ENCODE results near the gene CATSPERZ. TPM values are rescaled to one million over a fixed set of nuclear protein-coding genes. Genes with fewer than 3 reads are reported as not detected.
A peak's percentile ranks its signal among the peaks of the same experiment; 100 is the strongest.

CATSPERZ gene
- total and polyA plus RNA-seq, 2 of the 13 experiments (the other 11 are each of a cell fraction or from before 2014, with no cell fraction given), result 0.22 to 0.48 TPM

DNA sequence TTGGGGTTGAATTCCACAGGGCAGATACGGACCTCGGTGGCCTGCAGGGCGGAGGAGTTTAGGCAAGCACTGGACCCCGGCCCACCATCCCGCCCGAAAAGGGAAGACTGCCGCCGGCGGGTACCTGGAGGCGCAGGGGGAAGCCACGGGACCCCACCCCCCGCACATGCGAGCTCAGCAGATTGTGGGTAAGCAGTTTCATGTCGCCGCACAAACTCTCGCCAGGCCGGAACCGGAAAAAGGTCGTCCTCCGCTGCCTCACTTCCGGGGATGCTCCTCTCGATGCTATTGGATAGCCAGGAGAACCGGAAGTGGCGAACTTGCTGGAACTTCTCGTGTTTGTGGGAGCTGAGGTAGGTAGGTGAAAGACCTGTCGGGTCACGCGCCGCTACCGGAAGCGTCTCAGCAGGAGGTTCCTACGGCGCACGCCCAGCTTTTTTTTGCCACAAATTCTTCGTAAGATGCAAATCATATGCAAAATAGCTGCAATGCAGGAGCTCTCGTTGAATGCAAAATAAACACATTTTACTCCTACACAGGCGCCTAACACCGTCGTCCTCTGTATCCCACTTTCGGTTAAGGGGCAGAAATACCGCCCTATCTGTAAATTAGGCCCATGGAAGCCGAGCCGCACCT lies 17.3 kb downstream of the CATSPERZ start, which contains the start of gene TRMT112 (continued):
- TF ChIP-seq, protein P1, sequence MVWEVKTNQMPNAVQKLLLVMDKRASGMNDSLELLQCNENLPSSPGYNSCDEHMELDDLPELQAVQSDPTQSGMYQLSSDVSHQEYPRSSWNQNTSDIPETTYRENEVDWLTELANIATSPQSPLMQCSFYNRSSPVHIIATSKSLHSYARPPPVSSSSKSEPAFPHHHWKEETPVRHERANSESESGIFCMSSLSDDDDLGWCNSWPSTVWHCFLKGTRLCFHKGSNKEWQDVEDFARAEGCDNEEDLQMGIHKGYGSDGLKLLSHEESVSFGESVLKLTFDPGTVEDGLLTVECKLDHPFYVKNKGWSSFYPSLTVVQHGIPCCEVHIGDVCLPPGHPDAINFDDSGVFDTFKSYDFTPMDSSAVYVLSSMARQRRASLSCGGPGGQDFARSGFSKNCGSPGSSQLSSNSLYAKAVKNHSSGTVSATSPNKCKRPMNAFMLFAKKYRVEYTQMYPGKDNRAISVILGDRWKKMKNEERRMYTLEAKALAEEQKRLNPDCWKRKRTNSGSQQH (CRISPR knock-in tag; IDR thresholded peaks at IDR 0.05; ENCODE audit: low read depth), result no peak; the same call in 1 of the 2 replicates
- no peak for TF ChIP-seq ZNF720 (CRISPR knock-in tag; IDR thresholded peaks at IDR 0.05)
- TF ChIP-seq ZFP1 (CRISPR knock-in tag; IDR thresholded peaks at IDR 0.05), result no peak
- TF ChIP-seq ZNF530 (CRISPR knock-in tag; IDR thresholded peaks at IDR 0.05; ENCODE audit: low read depth), result no peak
- TF ChIP-seq SALL1 (CRISPR knock-in tag; IDR thresholded peaks at IDR 0.05), result peak; percentile 52; the same call in 1 of the 2 replicates
- peak; percentile 95 for TF ChIP-seq GABPB1 (CRISPR knock-in tag; IDR thresholded peaks at IDR 0.05)
- TF ChIP-seq SETDB1 (CRISPR knock-in tag; IDR thresholded peaks at IDR 0.05; ENCODE audit: borderline replicate concordance), result no peak
- TF ChIP-seq ZNF296 (CRISPR knock-in tag; conservative IDR thresholded peaks at IDR 0.05), result no peak
- TF ChIP-seq, protein P2, sequence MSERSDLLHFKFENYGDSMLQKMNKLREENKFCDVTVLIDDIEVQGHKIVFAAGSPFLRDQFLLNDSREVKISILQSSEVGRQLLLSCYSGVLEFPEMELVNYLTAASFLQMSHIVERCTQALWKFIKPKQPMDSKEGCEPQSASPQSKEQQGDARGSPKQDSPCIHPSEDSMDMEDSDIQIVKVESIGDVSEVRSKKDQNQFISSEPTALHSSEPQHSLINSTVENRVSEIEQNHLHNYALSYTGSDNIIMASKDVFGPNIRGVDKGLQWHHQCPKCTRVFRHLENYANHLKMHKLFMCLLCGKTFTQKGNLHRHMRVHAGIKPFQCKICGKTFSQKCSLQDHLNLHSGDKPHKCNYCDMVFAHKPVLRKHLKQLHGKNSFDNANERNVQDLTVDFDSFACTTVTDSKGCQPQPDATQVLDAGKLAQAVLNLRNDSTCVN (CRISPR knock-in tag; IDR thresholded peaks at IDR 0.05; ENCODE audit: borderline replicate concordance), result no peak; the same call in 1 of the 2 replicates
- TF ChIP-seq, protein P3, sequence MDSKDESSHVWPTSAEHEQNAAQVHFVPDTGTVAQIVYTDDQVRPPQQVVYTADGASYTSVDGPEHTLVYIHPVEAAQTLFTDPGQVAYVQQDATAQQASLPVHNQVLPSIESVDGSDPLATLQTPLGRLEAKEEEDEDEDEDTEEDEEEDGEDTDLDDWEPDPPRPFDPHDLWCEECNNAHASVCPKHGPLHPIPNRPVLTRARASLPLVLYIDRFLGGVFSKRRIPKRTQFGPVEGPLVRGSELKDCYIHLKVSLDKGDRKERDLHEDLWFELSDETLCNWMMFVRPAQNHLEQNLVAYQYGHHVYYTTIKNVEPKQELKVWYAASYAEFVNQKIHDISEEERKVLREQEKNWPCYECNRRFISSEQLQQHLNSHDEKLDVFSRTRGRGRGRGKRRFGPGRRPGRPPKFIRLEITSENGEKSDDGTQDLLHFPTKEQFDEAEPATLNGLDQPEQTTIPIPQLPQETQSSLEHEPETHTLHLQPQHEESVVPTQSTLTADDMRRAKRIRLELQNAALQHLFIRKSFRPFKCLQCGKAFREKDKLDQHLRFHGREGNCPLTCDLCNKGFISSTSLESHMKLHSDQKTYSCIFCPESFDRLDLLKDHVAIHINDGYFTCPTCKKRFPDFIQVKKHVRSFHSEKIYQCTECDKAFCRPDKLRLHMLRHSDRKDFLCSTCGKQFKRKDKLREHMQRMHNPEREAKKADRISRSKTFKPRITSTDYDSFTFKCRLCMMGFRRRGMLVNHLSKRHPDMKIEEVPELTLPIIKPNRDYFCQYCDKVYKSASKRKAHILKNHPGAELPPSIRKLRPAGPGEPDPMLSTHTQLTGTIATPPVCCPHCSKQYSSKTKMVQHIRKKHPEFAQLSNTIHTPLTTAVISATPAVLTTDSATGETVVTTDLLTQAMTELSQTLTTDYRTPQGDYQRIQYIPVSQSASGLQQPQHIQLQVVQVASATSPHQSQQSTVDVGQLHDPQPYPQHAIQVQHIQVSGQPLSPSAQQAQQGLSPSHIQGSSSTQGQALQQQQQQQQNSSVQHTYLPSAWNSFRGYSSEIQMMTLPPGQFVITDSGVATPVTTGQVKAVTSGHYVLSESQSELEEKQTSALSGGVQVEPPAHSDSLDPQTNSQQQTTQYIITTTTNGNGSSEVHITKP (CRISPR knock-in tag; IDR thresholded peaks at IDR 0.05; ENCODE audit: low read depth), result no peak
- TF ChIP-seq, protein P4, sequence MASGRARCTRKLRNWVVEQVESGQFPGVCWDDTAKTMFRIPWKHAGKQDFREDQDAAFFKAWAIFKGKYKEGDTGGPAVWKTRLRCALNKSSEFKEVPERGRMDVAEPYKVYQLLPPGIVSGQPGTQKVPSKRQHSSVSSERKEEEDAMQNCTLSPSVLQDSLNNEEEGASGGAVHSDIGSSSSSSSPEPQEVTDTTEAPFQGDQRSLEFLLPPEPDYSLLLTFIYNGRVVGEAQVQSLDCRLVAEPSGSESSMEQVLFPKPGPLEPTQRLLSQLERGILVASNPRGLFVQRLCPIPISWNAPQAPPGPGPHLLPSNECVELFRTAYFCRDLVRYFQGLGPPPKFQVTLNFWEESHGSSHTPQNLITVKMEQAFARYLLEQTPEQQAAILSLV (CRISPR knock-in tag; IDR thresholded peaks at IDR 0.05; ENCODE audit: borderline replicate concordance), result peak; percentile 72
- no peak for TF ChIP-seq ZNF557 (CRISPR knock-in tag; IDR thresholded peaks at IDR 0.05)
- peak; percentile 71; the same call in 1 of the 2 replicates for TF ChIP-seq ZNF350 (CRISPR knock-in tag; IDR thresholded peaks at IDR 0.05; ENCODE audit: borderline replicate concordance, low read depth)
- peak; percentile 51; the same call in 1 of the 2 replicates for TF ChIP-seq HDAC2 (CRISPR knock-in tag; IDR thresholded peaks at IDR 0.05)
- TF ChIP-seq, protein P5, sequence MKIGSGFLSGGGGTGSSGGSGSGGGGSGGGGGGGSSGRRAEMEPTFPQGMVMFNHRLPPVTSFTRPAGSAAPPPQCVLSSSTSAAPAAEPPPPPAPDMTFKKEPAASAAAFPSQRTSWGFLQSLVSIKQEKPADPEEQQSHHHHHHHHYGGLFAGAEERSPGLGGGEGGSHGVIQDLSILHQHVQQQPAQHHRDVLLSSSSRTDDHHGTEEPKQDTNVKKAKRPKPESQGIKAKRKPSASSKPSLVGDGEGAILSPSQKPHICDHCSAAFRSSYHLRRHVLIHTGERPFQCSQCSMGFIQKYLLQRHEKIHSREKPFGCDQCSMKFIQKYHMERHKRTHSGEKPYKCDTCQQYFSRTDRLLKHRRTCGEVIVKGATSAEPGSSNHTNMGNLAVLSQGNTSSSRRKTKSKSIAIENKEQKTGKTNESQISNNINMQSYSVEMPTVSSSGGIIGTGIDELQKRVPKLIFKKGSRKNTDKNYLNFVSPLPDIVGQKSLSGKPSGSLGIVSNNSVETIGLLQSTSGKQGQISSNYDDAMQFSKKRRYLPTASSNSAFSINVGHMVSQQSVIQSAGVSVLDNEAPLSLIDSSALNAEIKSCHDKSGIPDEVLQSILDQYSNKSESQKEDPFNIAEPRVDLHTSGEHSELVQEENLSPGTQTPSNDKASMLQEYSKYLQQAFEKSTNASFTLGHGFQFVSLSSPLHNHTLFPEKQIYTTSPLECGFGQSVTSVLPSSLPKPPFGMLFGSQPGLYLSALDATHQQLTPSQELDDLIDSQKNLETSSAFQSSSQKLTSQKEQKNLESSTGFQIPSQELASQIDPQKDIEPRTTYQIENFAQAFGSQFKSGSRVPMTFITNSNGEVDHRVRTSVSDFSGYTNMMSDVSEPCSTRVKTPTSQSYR (CRISPR knock-in tag; IDR thresholded peaks at IDR 0.05; ENCODE audit: borderline replicate concordance), result peak; percentile 51; the same call in 1 of the 2 replicates
- no peak for TF ChIP-seq FOXA1 (IDR thresholded peaks at IDR 0.05)
- no peak for TF ChIP-seq FOXA1 (CRISPR knock-in tag; IDR thresholded peaks at IDR 0.05)
- 0 out of 2 replicates have a peak, but pooled peaks have one; percentile 1 for TF ChIP-seq ZNF230 (CRISPR knock-in tag; IDR thresholded peaks at IDR 0.05)

Measured in HepG2 (cell line).